Smooth muscle cell (in vitro differentiated cells): ENCODE data around the gene PLA2G2C. TPM values are rescaled to one million over a fixed set of nuclear protein-coding genes. Genes with fewer than 3 reads are reported as not detected.

Experiments used
- DNase-seq: peaks from one replicate; lab custom pipeline; 2025; ENCODE audit not compliant: unreplicated experiment; lab: John Stamatoyannopoulos, UW
- H2AFZ ChIP-seq: fragments of 200-600 bp; sonication (generic); 2 replicates; pipeline ENCODE4 v1.6.0; 2016; ENCODE audit warnings: antibody characterized with exemption, low read depth, mild to moderate bottlenecking
- H3F3A ChIP-seq: fragments of 200-600 bp; sonication (generic); 2 replicates; pipeline ENCODE4 v1.6.0; 2017; ENCODE audit warnings: antibody characterized with exemption, low read depth
- H3K27ac ChIP-seq: fragments of 200-600 bp; sonication (generic); 2 replicates; pipeline ENCODE4 v1.5.1; 2016; ENCODE audit warnings: low read depth, mild to moderate bottlenecking
- H3K27me3 ChIP-seq: fragments of 200-600 bp; sonication (generic); 2 replicates; pipeline ENCODE4 v1.6.1; 2016; ENCODE audit warnings: low read depth, mild to moderate bottlenecking
- H3K36me3 ChIP-seq: fragments of 200-600 bp; sonication (generic); 2 replicates; pipeline ENCODE4 v1.5.1; 2016; ENCODE audit warnings: low read depth
- H3K4me1 ChIP-seq: fragments of 200-600 bp; sonication (generic); 2 replicates; pipeline ENCODE4 v1.5.1; 2016; ENCODE audit warnings: low read depth
- H3K4me2 ChIP-seq: fragments of 200-600 bp; sonication (generic); 2 replicates; pipeline ENCODE4 v1.6.0; 2016; ENCODE audit warnings: mild to moderate bottlenecking
- H3K4me3 ChIP-seq: fragments of 200-600 bp; sonication (generic); 2 replicates; pipeline ENCODE4 v1.5.1; 2016; ENCODE audit warnings: mild to moderate bottlenecking
- H3K79me2 ChIP-seq: fragments of 200-600 bp; sonication (generic); 2 replicates; pipeline ENCODE4 v1.6.0; 2016; ENCODE audit warnings: low read depth, mild to moderate bottlenecking
- H3K9ac ChIP-seq: fragments of 200-600 bp; sonication (generic); 2 replicates; pipeline ENCODE4 v1.6.0; 2016; ENCODE audit warnings: low read depth
- H3K9me3 ChIP-seq: fragments of 200-600 bp; sonication (generic); replicated peaks from 2 replicates; pipeline ENCODE4 v1.5.1; 2016; ENCODE audit warnings: low read depth
- H4K20me1 ChIP-seq: fragments of 200-600 bp; sonication (generic); 2 replicates; pipeline ENCODE4 v1.6.0; 2016; ENCODE audit warnings: low read depth
- WGBS: methylation state at CpG from one replicate; pipeline ENCODE4 v1.1.7; 2016; ENCODE audit warnings: low lambda C conversion rate; 5-methylcytosine and 5-hydroxymethylcytosine counted together
- polyA plus RNA-seq: library from polyadenylated mRNA; unstranded; fragments of >200 nt; fragmentation: Nextera tagmentation; extraction: Ambion mirVana; gene quantifications from 2 replicates; pipeline ENCODE4 v1.2.1, GENCODE V29; 2016
- total RNA-seq: library from RNA; depleted of rRNA; stranded (reverse); fragments of >200 nt; gene quantifications from 2 replicates; pipeline ENCODE4 v1.2.3, GENCODE V29; 2014
- TF ChIP-seq, protein P1 (sequence below): fragments of 200-600 bp; sonication (generic); IDR thresholded peaks from 2 replicates; pipeline ENCODE4 v1.5.1; 2017; ENCODE audit warnings: borderline replicate concordance, mild to moderate bottlenecking, antibody characterized with exemption; ENCODE audit not compliant: insufficient read depth, poor library complexity, severe bottlenecking

Gene PLA2G2C
- total and polyA plus RNA-seq, 2 experiments from 2014 or later = 0.09 TPM; not detected in 1

DNA sequence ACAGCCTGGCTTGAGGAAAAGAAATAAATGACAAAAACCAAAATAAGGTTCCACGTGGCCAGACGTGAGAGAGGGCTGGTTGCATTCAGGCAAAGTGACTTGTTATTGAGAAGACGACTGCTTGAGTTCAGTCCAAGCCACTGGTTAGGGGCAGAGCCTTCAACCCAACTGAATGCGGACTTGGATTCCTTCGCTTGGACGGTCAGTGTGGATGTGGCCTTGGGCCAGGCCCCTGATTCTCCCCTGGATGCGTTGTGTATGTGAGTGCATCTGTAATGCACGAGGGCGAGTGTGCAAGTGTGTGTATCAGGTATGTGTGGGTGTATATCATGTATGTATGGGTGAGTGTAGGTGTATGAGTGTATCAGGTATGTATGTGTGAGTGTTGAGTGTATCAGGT is 45.3 kb downstream of the PLA2G2C start:
- Histone ChIP-seq H3K27ac (no peak overlapping the region), H3K4me2 (no peak overlapping the region), H3K9ac (no peak overlapping the region), H3K36me3 (no peaks in the 10 kb centered on the region), H3K79me2 (no peaks in the 10 kb centered on the region), H3F3A (no peaks in the 10 kb centered on the region), H3K4me3 (no peak overlapping the region), H3K4me1 (no peaks in the 10 kb centered on the region), H3K9me3 (no peaks in the 10 kb centered on the region), H2AFZ (no peak overlapping the region), H4K20me1 (no peaks in the 10 kb centered on the region), H3K27me3 (no peaks in the 10 kb centered on the region)
- 91% methylated on average over 9 of the region's 9 CpGs for WGBS
- DNase-seq = no peak
- TF ChIP-seq, protein P1, sequence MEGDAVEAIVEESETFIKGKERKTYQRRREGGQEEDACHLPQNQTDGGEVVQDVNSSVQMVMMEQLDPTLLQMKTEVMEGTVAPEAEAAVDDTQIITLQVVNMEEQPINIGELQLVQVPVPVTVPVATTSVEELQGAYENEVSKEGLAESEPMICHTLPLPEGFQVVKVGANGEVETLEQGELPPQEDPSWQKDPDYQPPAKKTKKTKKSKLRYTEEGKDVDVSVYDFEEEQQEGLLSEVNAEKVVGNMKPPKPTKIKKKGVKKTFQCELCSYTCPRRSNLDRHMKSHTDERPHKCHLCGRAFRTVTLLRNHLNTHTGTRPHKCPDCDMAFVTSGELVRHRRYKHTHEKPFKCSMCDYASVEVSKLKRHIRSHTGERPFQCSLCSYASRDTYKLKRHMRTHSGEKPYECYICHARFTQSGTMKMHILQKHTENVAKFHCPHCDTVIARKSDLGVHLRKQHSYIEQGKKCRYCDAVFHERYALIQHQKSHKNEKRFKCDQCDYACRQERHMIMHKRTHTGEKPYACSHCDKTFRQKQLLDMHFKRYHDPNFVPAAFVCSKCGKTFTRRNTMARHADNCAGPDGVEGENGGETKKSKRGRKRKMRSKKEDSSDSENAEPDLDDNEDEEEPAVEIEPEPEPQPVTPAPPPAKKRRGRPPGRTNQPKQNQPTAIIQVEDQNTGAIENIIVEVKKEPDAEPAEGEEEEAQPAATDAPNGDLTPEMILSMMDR = no peak

DNA sequence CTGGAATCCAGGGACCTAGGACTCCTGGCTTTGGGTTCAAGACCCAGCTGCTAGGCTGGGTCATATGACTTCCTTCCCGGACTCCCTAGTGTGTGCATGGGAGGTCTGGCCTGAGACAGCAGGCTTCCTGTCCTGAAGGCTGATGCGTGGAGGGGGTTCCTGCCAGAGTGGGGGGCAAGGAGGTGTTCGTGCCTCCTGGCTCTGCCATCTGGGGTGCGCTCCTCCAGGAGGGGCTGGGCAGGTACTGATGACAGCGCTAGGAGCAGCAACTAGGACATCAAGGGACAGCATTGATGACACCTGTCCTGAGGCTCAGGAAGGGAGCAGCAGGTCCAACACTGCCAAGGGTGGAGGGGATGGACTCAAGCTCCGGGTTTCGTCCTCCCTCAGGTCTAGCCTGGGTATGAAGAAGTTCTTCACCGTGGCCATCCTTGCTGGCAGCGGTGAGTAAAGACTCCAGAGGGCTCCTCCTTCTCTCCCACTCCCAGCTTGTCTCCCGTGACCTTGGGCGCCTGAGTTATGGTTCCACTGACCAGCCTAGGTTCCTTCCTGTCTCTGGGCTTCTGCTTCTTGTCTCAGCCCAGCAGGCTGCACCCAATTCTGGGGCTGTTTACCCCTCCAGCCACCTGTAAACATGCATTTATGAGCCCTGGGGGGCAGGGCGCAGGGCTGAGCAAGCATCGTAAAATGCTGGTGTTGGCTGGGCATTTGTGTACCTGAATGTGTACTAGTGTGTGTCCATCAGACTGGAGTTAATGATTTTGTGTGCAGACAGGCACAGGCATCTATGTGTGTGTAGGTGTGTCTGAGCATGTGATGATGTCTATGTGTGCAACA is 46.3 kb downstream of the PLA2G2C start:
- H3K79me2 ChIP-seq = no peaks in the 10 kb centered on the region
- no peak overlapping the region for H3K9ac ChIP-seq
- H3K27me3 ChIP-seq = no peaks in the 10 kb centered on the region
- no peaks in the 10 kb centered on the region for H4K20me1 ChIP-seq
- no peak for DNase-seq
- H3K4me1 ChIP-seq = no peaks in the 10 kb centered on the region
- H3F3A ChIP-seq = no peaks in the 10 kb centered on the region
- no peak overlapping the region for H3K27ac ChIP-seq
- TF ChIP-seq, protein P1 = no peak
- WGBS = 89% methylated on average over 13 of the region's 13 CpGs
- no peaks in the 10 kb centered on the region for H3K9me3 ChIP-seq
- no peaks in the 10 kb centered on the region for H3K36me3 ChIP-seq
- no peak overlapping the region for H3K4me2 ChIP-seq
- no peak overlapping the region for H2AFZ ChIP-seq
- H3K4me3 ChIP-seq = no peak overlapping the region

DNA sequence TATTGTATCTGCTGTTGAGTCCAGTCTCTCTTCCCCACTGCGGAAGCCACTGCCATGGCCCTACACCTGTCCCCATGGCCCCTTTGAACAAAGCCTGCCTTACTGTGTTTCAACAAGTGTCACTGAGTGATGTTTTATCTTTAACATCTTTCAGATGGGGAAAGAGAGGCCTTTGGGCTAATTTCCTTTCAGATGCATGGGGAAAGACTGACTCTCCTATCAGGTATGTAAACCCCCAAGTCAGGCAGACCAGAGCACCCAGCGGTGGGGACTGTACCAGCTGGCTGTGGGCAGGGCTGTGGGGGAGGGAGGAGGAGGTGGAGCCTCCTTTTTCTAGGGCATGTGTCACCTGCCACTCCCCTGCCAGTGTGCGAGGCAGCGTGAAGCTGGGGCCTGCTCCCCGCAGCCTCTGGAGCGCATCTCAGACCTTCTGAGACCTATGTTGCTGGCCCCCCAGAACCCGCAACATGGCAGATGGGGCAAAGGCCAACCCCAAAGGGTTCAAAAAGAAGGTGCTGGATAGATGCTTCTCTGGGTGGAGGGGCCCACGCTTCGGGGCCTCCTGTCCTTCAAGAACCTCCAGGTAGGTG is 47.3 kb downstream of the PLA2G2C start, which contains the start of gene PLA2G2F:
PLA2G2F (plus strand) TSS at position 363 of the 590 bp plus-strand sequence; CDS start at position 468, 105 bp downstream.
- WGBS = 96% methylated on average over 9 of the region's 9 CpGs
- Histone ChIP-seq H3F3A (no peaks in the 10 kb centered on the region), H3K9me3 (no peaks in the 10 kb centered on the region), H3K79me2 (no peaks in the 10 kb centered on the region), H2AFZ (no peak within 1 kb of the TSS), H3K4me1 (no peaks in the 10 kb centered on the region), H3K9ac (no peak within 1 kb of the TSS), H3K27ac (no peak within 1 kb of the TSS), H3K4me3 (no peak within 1 kb of the TSS), H3K36me3 (no peaks in the 10 kb centered on the region), H3K4me2 (no peak within 1 kb of the TSS), H3K27me3 (no peaks in the 10 kb centered on the region), H4K20me1 (no peaks in the 10 kb centered on the region)
- TF ChIP-seq, protein P1 = no peak
- no peak for DNase-seq
